ENCODE measurements around the gene TUBA4A. TPM values are rescaled to one million over a fixed set of nuclear protein-coding genes. Genes with fewer than 3 reads are reported as not detected.

TUBA4A gene
- polyA plus RNA-seq, 1 donor from 2014 or later = not detected

DNA sequence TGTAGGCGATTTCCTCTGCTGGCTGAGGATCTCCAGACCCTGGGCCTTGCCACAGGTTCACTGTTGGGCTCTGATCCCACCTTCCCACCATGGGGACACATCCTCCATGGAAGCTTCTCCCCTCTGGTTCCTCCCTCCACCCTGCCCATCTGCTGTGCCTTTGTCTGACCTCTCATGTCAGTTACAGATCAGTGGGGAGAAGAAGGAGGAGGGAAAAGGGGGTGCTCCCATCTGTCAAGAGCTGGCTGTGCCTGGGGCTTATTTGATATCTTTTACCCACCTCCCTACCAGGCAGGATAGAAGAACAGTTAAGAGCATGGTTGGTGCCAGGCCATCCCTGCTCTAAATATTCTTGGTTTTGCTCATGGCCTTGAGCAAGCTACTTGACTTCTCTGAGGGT lies 13.2 kb upstream of the TUBA4A start:
- H3K79me2 ChIP-seq (replicated peaks; ENCODE audit: insufficient read depth, low read length) = no peaks in the 10 kb centered on the region
- no peaks in the 10 kb centered on the region for H3F3A ChIP-seq (ENCODE audit: insufficient read depth, low read length, poor library complexity, severe bottlenecking)
- no peaks in the 10 kb centered on the region for H4K20me1 ChIP-seq (ENCODE audit: insufficient read depth)
- no peak overlapping the region for H3K27ac ChIP-seq (ENCODE audit: low read length)
- H3K9me3 ChIP-seq (ENCODE audit: low read length) = no peaks in the 10 kb centered on the region
- H3K4me2 ChIP-seq (ENCODE audit: low read length) = no peak overlapping the region
- H2AFZ ChIP-seq (ENCODE audit: low read depth, low read length) = no peak overlapping the region
- TF ChIP-seq EZH2 (IDR thresholded peaks at IDR 0.05; ENCODE audit: borderline replicate concordance, insufficient read depth, low read length, poor library complexity, severe bottlenecking) (no peak), TAF1 (IDR thresholded peaks at IDR 0.05; ENCODE audit: low read depth) (no peak), MXI1 (conservative IDR thresholded peaks at IDR 0.05; ENCODE audit: poor library complexity, severe bottlenecking) (no peak), RAD21 (conservative IDR thresholded peaks at IDR 0.05) (no peak), SMC3 (conservative IDR thresholded peaks at IDR 0.05; ENCODE audit: poor library complexity) (no peak), EP300 (conservative IDR thresholded peaks at IDR 0.05; ENCODE audit: poor library complexity, severe bottlenecking) (no peak), POLR2AphosphoS5 (IDR thresholded peaks at IDR 0.05) (no peak)
- TF ChIP-seq, protein P1, sequence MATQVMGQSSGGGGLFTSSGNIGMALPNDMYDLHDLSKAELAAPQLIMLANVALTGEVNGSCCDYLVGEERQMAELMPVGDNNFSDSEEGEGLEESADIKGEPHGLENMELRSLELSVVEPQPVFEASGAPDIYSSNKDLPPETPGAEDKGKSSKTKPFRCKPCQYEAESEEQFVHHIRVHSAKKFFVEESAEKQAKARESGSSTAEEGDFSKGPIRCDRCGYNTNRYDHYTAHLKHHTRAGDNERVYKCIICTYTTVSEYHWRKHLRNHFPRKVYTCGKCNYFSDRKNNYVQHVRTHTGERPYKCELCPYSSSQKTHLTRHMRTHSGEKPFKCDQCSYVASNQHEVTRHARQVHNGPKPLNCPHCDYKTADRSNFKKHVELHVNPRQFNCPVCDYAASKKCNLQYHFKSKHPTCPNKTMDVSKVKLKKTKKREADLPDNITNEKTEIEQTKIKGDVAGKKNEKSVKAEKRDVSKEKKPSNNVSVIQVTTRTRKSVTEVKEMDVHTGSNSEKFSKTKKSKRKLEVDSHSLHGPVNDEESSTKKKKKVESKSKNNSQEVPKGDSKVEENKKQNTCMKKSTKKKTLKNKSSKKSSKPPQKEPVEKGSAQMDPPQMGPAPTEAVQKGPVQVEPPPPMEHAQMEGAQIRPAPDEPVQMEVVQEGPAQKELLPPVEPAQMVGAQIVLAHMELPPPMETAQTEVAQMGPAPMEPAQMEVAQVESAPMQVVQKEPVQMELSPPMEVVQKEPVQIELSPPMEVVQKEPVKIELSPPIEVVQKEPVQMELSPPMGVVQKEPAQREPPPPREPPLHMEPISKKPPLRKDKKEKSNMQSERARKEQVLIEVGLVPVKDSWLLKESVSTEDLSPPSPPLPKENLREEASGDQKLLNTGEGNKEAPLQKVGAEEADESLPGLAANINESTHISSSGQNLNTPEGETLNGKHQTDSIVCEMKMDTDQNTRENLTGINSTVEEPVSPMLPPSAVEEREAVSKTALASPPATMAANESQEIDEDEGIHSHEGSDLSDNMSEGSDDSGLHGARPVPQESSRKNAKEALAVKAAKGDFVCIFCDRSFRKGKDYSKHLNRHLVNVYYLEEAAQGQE (IDR thresholded peaks at IDR 0.05; ENCODE audit: borderline replicate concordance) = no peak
- TF ChIP-seq, protein P2, sequence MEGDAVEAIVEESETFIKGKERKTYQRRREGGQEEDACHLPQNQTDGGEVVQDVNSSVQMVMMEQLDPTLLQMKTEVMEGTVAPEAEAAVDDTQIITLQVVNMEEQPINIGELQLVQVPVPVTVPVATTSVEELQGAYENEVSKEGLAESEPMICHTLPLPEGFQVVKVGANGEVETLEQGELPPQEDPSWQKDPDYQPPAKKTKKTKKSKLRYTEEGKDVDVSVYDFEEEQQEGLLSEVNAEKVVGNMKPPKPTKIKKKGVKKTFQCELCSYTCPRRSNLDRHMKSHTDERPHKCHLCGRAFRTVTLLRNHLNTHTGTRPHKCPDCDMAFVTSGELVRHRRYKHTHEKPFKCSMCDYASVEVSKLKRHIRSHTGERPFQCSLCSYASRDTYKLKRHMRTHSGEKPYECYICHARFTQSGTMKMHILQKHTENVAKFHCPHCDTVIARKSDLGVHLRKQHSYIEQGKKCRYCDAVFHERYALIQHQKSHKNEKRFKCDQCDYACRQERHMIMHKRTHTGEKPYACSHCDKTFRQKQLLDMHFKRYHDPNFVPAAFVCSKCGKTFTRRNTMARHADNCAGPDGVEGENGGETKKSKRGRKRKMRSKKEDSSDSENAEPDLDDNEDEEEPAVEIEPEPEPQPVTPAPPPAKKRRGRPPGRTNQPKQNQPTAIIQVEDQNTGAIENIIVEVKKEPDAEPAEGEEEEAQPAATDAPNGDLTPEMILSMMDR (IDR thresholded peaks at IDR 0.05; ENCODE audit: poor library complexity, severe bottlenecking) = no peak
- H3K9me2 ChIP-seq (ENCODE audit: insufficient read depth, low read length) = no peaks in the 10 kb centered on the region
- H3K27me3 ChIP-seq (ENCODE audit: insufficient read depth, low read depth, low read length) = peaks cover 8% of the 10 kb centered on the region
- H3K4me3 ChIP-seq (ENCODE audit: low read length) = no peak overlapping the region
- no peak overlapping the region for H3K9ac ChIP-seq (ENCODE audit: low read length)
- no peaks in the 10 kb centered on the region for H3K36me3 ChIP-seq (ENCODE audit: insufficient read depth, low read length)

DNA sequence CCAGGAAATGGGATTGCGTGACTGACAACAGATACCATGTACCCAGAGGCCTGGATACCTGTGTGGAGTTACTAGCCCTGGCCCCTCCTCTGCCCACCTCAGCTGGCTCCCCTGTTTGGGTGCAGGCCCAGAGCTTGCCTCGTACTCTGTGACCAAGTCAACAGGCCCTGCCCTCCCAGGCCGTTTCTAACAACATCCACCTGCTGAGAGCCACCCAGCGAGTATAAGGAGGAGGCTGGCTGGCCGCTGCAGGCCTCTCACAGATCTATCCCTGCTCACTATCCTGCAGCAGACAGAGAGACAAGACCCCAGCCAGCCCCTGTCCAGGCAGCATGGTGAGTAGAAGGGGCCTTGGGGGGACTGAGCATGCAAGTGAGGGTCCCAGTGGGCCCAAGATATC lies 12.5 kb upstream of the TUBA4A start:
- peaks cover 9% of the 10 kb centered on the region for H3K27me3 ChIP-seq (ENCODE audit: insufficient read depth, low read depth, low read length)
- H3K79me2 ChIP-seq (replicated peaks; ENCODE audit: insufficient read depth, low read length) = no peaks in the 10 kb centered on the region
- TF ChIP-seq RAD21 (conservative IDR thresholded peaks at IDR 0.05) (no peak), EP300 (conservative IDR thresholded peaks at IDR 0.05; ENCODE audit: poor library complexity, severe bottlenecking) (no peak), MXI1 (conservative IDR thresholded peaks at IDR 0.05; ENCODE audit: poor library complexity, severe bottlenecking) (no peak), TAF1 (IDR thresholded peaks at IDR 0.05; ENCODE audit: low read depth) (no peak), POLR2AphosphoS5 (IDR thresholded peaks at IDR 0.05) (no peak), SMC3 (conservative IDR thresholded peaks at IDR 0.05; ENCODE audit: poor library complexity) (no peak), EZH2 (IDR thresholded peaks at IDR 0.05; ENCODE audit: borderline replicate concordance, insufficient read depth, low read length, poor library complexity, severe bottlenecking) (no peak)
- TF ChIP-seq, protein P1 (IDR thresholded peaks at IDR 0.05; ENCODE audit: borderline replicate concordance) = no peak
- TF ChIP-seq, protein P2 (IDR thresholded peaks at IDR 0.05; ENCODE audit: poor library complexity, severe bottlenecking) = no peak
- H3K4me2 ChIP-seq (ENCODE audit: low read length) = no peak overlapping the region
- no peaks in the 10 kb centered on the region for H3F3A ChIP-seq (ENCODE audit: insufficient read depth, low read length, poor library complexity, severe bottlenecking)
- no peaks in the 10 kb centered on the region for H3K9me3 ChIP-seq (ENCODE audit: low read length)
- no peak overlapping the region for H3K4me3 ChIP-seq (ENCODE audit: low read length)
- no peaks in the 10 kb centered on the region for H3K9me2 ChIP-seq (ENCODE audit: insufficient read depth, low read length)
- no peak overlapping the region for H2AFZ ChIP-seq (ENCODE audit: low read depth, low read length)
- no peaks in the 10 kb centered on the region for H3K36me3 ChIP-seq (ENCODE audit: insufficient read depth, low read length)
- H3K9ac ChIP-seq (ENCODE audit: low read length) = no peak overlapping the region
- H4K20me1 ChIP-seq (ENCODE audit: insufficient read depth) = no peaks in the 10 kb centered on the region
- no peak overlapping the region for H3K27ac ChIP-seq (ENCODE audit: low read length)

Data from neural cell (in vitro differentiated cells).